Measurements from ENCODE around the gene GNGT2.

The GNGT2 gene

DNA sequence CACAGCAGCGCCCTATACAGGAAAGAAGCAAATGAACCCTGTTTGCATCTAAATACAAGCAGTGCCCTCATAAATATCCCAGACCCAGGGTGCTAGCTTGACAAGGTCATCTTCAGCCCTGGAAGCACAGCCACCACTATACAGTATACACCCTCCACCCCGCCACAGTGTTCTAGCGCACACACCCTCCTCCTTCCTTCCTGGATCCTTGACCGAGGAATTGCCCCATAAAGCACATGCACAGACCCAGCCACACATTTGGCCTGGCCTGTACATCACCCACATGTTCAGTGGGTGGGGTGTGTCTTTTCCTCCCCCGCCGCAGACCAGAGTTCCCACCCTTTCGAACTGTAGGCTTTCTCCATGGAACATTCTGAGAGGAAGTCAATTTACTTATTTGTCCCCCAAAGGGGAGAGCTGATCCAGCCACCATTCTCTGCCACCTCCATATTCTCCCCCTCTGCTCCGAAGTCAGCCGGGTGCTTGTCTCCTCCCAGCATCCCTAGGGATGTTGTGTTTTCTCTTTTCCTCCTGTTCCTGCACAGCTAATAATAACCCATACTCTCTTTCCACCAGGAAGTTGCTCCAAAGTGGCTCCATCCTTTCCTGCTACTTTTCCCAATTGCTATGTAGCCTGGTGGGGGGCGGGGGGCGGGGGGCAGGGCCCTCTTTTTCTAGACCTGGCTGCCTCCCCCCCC, 6.7 kb upstream of the GNGT2 start:
- no peak overlapping the region for H3K4me3 ChIP-seq
- H3K27ac ChIP-seq, result peak overlapping the region in 1 of 2 donors; percentile 62
- no peak for DNase-seq (ENCODE audit: low spot score)
- TF ChIP-seq, protein P1, sequence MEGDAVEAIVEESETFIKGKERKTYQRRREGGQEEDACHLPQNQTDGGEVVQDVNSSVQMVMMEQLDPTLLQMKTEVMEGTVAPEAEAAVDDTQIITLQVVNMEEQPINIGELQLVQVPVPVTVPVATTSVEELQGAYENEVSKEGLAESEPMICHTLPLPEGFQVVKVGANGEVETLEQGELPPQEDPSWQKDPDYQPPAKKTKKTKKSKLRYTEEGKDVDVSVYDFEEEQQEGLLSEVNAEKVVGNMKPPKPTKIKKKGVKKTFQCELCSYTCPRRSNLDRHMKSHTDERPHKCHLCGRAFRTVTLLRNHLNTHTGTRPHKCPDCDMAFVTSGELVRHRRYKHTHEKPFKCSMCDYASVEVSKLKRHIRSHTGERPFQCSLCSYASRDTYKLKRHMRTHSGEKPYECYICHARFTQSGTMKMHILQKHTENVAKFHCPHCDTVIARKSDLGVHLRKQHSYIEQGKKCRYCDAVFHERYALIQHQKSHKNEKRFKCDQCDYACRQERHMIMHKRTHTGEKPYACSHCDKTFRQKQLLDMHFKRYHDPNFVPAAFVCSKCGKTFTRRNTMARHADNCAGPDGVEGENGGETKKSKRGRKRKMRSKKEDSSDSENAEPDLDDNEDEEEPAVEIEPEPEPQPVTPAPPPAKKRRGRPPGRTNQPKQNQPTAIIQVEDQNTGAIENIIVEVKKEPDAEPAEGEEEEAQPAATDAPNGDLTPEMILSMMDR (IDR thresholded peaks at IDR 0.05), result no peak

DNA sequence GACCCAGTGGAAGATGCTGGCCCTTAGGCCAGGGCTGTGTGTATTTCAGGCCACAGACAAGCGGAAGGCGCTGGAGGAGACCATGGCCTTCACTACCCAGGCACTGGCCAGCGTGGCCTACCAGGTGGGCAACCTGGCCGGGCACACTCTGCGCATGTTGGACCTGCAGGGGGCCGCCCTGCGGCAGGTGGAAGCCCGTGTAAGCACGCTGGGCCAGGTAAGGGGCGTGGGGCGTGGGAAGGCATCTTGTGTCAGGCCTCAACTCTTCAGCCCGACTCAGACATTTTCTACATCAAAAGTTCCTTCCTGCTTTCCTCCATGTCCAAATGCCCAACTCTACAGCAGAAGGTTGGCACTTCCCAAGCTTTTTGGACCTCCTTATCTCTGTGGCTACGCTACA, 6.1 kb upstream of the GNGT2 start:
- Histone ChIP-seq H3K27ac (peak overlapping the region in 1 of 2 donors; percentile 20), H3K4me3 (no peak overlapping the region)
- TF ChIP-seq, protein P1 (IDR thresholded peaks at IDR 0.05), result no peak
- no peak for DNase-seq (ENCODE audit: low spot score)

DNA sequence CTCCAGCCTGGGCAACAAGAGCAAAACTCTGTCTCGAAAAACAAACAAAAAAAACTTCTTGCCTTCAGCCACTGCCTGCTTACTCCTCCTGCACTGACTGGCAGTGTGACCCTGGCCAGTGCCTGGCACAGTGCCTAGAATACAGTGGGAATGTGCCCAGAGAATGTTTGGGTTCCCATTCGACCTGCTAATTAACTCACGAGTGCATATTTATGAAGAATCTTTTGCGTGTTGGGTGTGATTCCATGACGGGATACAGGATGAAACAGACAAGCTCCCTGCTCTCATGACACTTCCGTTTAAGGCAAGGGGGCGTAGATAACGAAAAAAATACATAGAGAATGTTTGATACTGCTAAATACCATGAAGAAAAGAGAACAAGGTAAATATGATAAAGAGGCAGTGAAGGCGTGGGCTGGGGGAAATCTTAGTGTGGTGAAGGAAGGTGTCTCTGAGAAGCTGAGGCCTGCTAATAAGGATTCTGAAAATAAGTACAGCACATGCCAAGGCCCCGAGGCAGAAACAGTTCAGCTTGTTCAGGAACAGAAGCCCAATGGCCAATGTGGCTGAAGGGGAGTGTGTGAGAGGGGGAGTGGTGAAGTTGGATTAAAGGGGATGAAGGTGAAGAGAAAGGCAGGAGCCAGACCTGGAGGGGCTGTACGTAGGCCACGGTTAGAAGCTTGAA, 4.4 kb upstream of the GNGT2 start:
- DNase-seq (ENCODE audit: low spot score), result no peak
- Histone ChIP-seq H3K27ac (peak overlapping the region in 1 of 2 donors; percentile 16), H3K4me3 (no peak overlapping the region)
- TF ChIP-seq, protein P1 (IDR thresholded peaks at IDR 0.05), result no peak

DNA sequence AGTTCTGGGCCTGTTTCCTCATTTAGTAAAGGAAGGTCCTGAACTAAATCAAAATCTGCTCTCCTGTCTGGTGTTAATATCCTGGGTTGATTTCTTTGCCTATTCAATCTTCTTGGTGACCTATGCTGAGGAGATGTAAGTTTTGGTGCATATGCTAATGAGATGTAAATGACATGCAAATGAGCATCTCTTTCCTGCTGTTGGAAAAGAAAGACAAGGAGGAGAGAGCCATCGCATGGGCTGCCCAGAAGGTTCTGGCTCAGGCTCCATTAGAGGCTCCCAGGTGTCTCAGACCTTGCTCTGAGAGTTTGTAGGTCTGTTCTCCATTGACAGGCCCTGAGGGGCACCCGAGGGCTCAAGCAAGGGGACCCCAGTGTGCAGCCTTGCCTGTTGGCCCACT, 3.5 kb upstream of the GNGT2 start:
- TF ChIP-seq, protein P1 (IDR thresholded peaks at IDR 0.05), result no peak
- no peak for DNase-seq (ENCODE audit: low spot score)
- Histone ChIP-seq H3K27ac (no peak overlapping the region), H3K4me3 (no peak overlapping the region)

DNA sequence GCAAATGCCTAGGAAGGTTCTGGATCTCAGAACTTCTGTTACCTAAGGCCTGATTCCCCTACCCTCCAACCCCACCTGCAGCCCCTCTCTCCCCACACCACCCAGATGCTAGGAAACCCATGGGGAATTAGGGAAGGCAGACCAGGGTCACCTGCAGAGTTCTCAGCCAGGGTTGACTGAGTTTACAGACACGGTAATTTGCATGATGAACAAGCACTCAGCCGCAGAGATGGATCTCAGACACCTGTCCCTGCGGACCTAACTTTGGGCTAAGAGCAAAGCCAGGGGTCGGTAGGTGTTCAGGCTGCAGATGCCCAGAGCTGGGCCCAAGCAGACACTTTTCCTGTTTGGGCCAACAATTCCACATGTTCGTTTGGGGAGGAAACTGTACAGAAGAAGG, 3.0 kb upstream of the GNGT2 start:
- TF ChIP-seq, protein P1 (IDR thresholded peaks at IDR 0.05), result no peak
- Histone ChIP-seq H3K4me3 (no peak overlapping the region), H3K27ac (no peak overlapping the region)
- DNase-seq (ENCODE audit: low spot score), result no peak

DNA sequence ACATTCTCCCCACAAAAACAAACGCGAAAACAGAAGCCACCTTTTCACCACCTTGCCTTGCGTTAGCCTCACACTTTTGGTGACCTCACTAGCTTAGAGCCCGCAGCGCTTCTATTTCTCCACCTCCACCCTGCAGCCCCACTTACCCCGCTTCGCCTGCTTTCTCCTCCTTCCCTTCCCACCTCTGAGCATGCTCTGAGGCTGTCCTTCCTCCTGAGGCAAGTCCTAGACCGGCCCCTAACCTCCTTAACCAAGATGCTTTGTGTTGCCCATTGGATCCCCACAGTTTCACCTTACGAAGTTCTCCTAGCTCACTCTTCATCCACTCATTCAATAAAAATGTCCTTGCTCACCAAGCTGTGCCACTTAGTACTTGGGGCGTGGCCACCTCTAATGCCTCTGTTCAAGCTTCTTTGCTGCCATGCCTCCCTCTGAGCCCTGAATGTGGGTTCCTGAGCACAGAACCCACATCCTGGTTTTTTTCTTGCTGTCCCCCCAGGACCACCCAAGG, 1.3 kb downstream of the GNGT2 start:
- no peak for DNase-seq (ENCODE audit: low spot score)
- no peak overlapping the region for H3K4me3 ChIP-seq
- H3K27ac ChIP-seq, result no peak overlapping the region
- TF ChIP-seq, protein P1 (IDR thresholded peaks at IDR 0.05), result no peak

DNA sequence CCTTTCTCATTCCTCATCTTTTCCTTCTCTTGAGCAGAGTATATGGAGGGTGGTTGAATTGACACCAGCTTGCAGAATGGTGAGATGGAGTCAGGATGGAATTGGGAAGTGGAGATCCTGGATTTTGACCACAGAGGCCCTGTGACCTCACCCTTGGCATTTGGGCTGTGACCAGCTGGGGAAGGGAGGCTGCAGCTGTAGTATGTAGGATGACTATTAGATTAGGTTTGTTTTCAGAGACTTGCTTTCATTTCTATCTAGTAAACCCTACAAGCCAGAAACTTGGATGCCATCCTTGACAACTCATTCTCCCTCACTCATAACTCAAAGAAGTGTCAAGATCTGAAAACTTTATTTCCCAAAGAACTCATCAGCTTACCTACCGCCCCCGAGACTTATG, 5.9 kb downstream of the GNGT2 start:
- Histone ChIP-seq H3K4me3 (no peak overlapping the region), H3K27ac (no peak overlapping the region)
- DNase-seq (ENCODE audit: low spot score), result no peak
- TF ChIP-seq, protein P1 (IDR thresholded peaks at IDR 0.05), result no peak
